22Rv1 (cell line): Measurements from ENCODE around the gene RAB31.

Source experiments
- CTCF ChIP-seq: fragments of 450-650 bp; IDR thresholded peaks from 2 replicates; pipeline ENCODE4 v1.5.1; 2017; ENCODE audit warnings: mild to moderate bottlenecking
- ZFX ChIP-seq: fragments of 450-650 bp; IDR thresholded peaks from 2 replicates; pipeline ENCODE4 v1.6.1; 2017; ENCODE audit warnings: antibody characterized with exemption, borderline replicate concordance

- TF ChIP-seq CTCF (no peak), ZFX (no peak)
Measured at GRCh38 chr18:9671214-9671613, 36.9 kb upstream of the RAB31 start.
